SK-N-SH (cell line): Measurements from ENCODE around the gene AGT. TPM values are rescaled to one million over a fixed set of nuclear protein-coding genes. Genes with fewer than 3 reads are reported as not detected.

Experiments used
- CTCF ChIA-PET: fragments of 300-600, 350-600 bp; formaldehyde crosslinking; extraction: SDS; loops from one replicate; lab custom pipeline; 2021; lab: Yijun Ruan, JAX
- POLR2A ChIA-PET: fragments of 350-600 bp; sonication (Branson Sonifier 250); formaldehyde crosslinking; extraction: SDS; loops from one replicate; lab custom pipeline; 2020; ENCODE audit warnings: antibody characterized with exemption, inconsistent platforms; lab: Yijun Ruan, JAX
- DNase-seq: peaks from one replicate; pipeline ENCODE4 v3.0.0; 2012
- H2AFZ ChIP-seq: fragments of 200-600 bp; sonication (generic); 2 replicates; pipeline ENCODE4 v1.8.1; 2016; ENCODE audit warnings: antibody characterized with exemption, mild to moderate bottlenecking, low read depth
- H3F3A ChIP-seq: fragments of 200-600 bp; sonication (generic); replicated peaks from 2 replicates; pipeline ENCODE3; 2016; ENCODE audit warnings: antibody characterized with exemption, mild to moderate bottlenecking; ENCODE audit not compliant: insufficient read depth
- H3K27ac ChIP-seq, 2 experiments: fragments of 200-500 bp in 1 of 2; fragments of 200-600 bp in 1 of 2; sonication (Bioruptor generic) in 1 of 2; sonication (generic), shearing (Covaris generic) in 1 of 2; 2 replicates each; pipeline versions ENCODE4 v1.5.1 to v1.6.1; 2014 to 2016; ENCODE audit warnings: low read depth in 2 of 2, inconsistent platforms in 1 of 2, low read length in 1 of 2, mild to moderate bottlenecking in 1 of 2, mixed read lengths in 1 of 2
- H3K27me3 ChIP-seq: fragments of 200-600 bp; sonication (generic), shearing (Covaris generic); 2 replicates; pipeline ENCODE4 v1.6.1; 2016; ENCODE audit warnings: mixed run types; ENCODE audit not compliant: insufficient read depth
- H3K36me3 ChIP-seq, 2 experiments: fragments of 200-500 bp in 1 of 2; fragments of 200-600 bp in 1 of 2; sonication (Bioruptor generic) in 1 of 2; sonication (generic) in 1 of 2; replicated peaks in 1 of 2; 2 replicates each; pipeline versions ENCODE3 to v1.5.1; 2014 to 2016; ENCODE audit warnings: low read length in 1 of 2, mild to moderate bottlenecking in 1 of 2; ENCODE audit not compliant: insufficient read depth in 2 of 2, control insufficient read depth in 1 of 2
- H3K4me1 ChIP-seq, 2 experiments: fragments of 200-500 bp in 1 of 2; fragments of 200-600 bp in 1 of 2; sonication (Bioruptor generic) in 1 of 2; sonication (generic), shearing (Covaris generic) in 1 of 2; 2 replicates each; pipeline versions ENCODE4 v1.5.1 to v1.6.1; 2014 to 2016; ENCODE audit warnings: low read depth in 1 of 2, low read length in 1 of 2, mixed run types in 1 of 2; ENCODE audit not compliant: insufficient read depth in 2 of 2, control insufficient read depth in 1 of 2
- H3K4me2 ChIP-seq: fragments of 200-600 bp; sonication (generic), shearing (Covaris generic); 2 replicates; pipeline ENCODE4 v1.6.1; 2017; ENCODE audit warnings: mixed run types
- H3K4me3 ChIP-seq, 2 experiments: fragments of 200-500 bp in 1 of 2; fragments of 200-600 bp in 1 of 2; sonication (Bioruptor generic) in 1 of 2; sonication (generic), shearing (Covaris generic) in 1 of 2; 2 replicates each; pipeline versions ENCODE4 v1.5.1 to v1.8.1; 2014 to 2016; ENCODE audit warnings: low read depth in 2 of 2, inconsistent platforms in 1 of 2, low read length in 1 of 2, mild to moderate bottlenecking in 1 of 2, mixed read lengths in 1 of 2, moderate library complexity in 1 of 2
- H3K79me2 ChIP-seq: fragments of 200-600 bp; sonication (generic); 2 replicates; pipeline ENCODE4 v1.8.1; 2017; ENCODE audit warnings: mild to moderate bottlenecking; ENCODE audit not compliant: insufficient read depth
- H3K9ac ChIP-seq: fragments of 200-600 bp; sonication (generic); 2 replicates; pipeline ENCODE4 v1.6.1; 2017; ENCODE audit warnings: mixed run types
- H3K9me2 ChIP-seq: fragments of 200-600 bp; sonication (generic); 2 replicates; pipeline ENCODE4 v1.6.1; 2017; ENCODE audit warnings: mixed run types
- H3K9me3 ChIP-seq: fragments of 200-600 bp; sonication (generic); 2 replicates; pipeline ENCODE4 v1.6.1; 2017; ENCODE audit warnings: mixed run types, mild to moderate bottlenecking, moderate library complexity
- H4K20me1 ChIP-seq: fragments of 200-600 bp; sonication (generic); 2 replicates; pipeline ENCODE4 v1.6.1; 2017; ENCODE audit warnings: mild to moderate bottlenecking, mixed run types; ENCODE audit not compliant: insufficient read depth
- CHD2 ChIP-seq: fragments of 150-350 bp; IDR thresholded peaks from 2 replicates; pipeline ENCODE4 v1.6.1; 2018; ENCODE audit warnings: low read length; ENCODE audit not compliant: partially characterized antibody
- ELF1 ChIP-seq: IDR thresholded peaks from 2 replicates; pipeline ENCODE4 v1.4.0; 2012
- EZH2phosphoT487 ChIP-seq: fragments of 200-600 bp; sonication (generic); IDR thresholded peaks from 2 replicates; pipeline ENCODE4 v1.6.1; 2017; ENCODE audit warnings: low read depth, mixed run types, mild to moderate bottlenecking, antibody characterized with exemption, moderate library complexity, borderline replicate concordance
- FOXJ3 ChIP-seq: sonication (generic); formaldehyde crosslinking; IDR thresholded peaks from 2 replicates; pipeline ENCODE4 v1.5.1; 2020; ENCODE audit warnings: mild to moderate bottlenecking, missing genetic modification reagents
- FOXM1 ChIP-seq: IDR thresholded peaks from 2 replicates; pipeline ENCODE4 v1.4.0; 2012; ENCODE audit warnings: low read depth, mild to moderate bottlenecking
- IRF3 ChIP-seq: fragments of 150-350 bp; IDR thresholded peaks from 2 replicates; pipeline ENCODE4 v1.6.1; 2016; ENCODE audit warnings: mild to moderate bottlenecking, low read depth, low read length
- MAX ChIP-seq: IDR thresholded peaks from 2 replicates; pipeline ENCODE4 v1.4.0; 2012; ENCODE audit warnings: low read depth
- MEF2A ChIP-seq: IDR thresholded peaks from 2 replicates; pipeline ENCODE4 v1.4.0; 2012; ENCODE audit warnings: low read depth, borderline replicate concordance
- NRF1 ChIP-seq: IDR thresholded peaks from 2 replicates; pipeline ENCODE4 v1.6.1; 2012; ENCODE audit warnings: low read depth, mild to moderate bottlenecking, low read length
- RAD21 ChIP-seq: IDR thresholded peaks from 2 replicates; pipeline ENCODE4 v1.6.1; 2012; ENCODE audit warnings: mild to moderate bottlenecking, low read length
- RXRA ChIP-seq: IDR thresholded peaks from 2 replicates; pipeline ENCODE4 v1.4.0; 2012; ENCODE audit warnings: low read depth, mild to moderate bottlenecking, borderline replicate concordance
- SIN3A ChIP-seq: IDR thresholded peaks from 2 replicates; pipeline ENCODE4 v1.6.1; 2012; ENCODE audit warnings: low read depth, mild to moderate bottlenecking, low read length, moderate library complexity, borderline replicate concordance
- SMC3 ChIP-seq: IDR thresholded peaks from 2 replicates; pipeline ENCODE4 v1.6.1; 2012; ENCODE audit warnings: low read depth, low read length, improper control_type of control experiment
- TAF1 ChIP-seq: IDR thresholded peaks from 2 replicates; pipeline ENCODE4 v1.6.1; 2012; ENCODE audit warnings: low read depth, mild to moderate bottlenecking, low read length, moderate library complexity, borderline replicate concordance
- TCF12 ChIP-seq: IDR thresholded peaks from 2 replicates; pipeline ENCODE4 v1.4.0; 2012
- ZBTB33 ChIP-seq: IDR thresholded peaks from 2 replicates; pipeline ENCODE4 v1.4.0; 2012; ENCODE audit warnings: low read depth, borderline replicate concordance
- WGBS: methylation state at CpG from one replicate; pipeline ENCODE4 v1.1.6; 2017; ENCODE audit warnings: low lambda C conversion rate; 5-methylcytosine and 5-hydroxymethylcytosine counted together
- polyA plus RNA-seq, 3 experiments: library from polyadenylated mRNA; depleted of rRNA; stranded (reverse); fragments of >200 nt; gene quantifications; 2 replicates each; pipeline ENCODE4 v1.2.3, GENCODE V29; 2012

The AGT gene
- polyA plus RNA-seq, 1 of the 3 experiments (the other 2 are of a cell fraction), result 0.39 TPM

GRCh38 chr1:230747127-230747730 lies 33.3 kb upstream of the AGT start, which contains the start of gene CAPN9:
Gene CAPN9, plus strand, starts transcription at chr1:230747388. Its CDS starts 109 bp downstream, at chr1:230747497.
- H2AFZ ChIP-seq, result no peak within 1 kb of the TSS
- no peaks in the 10 kb centered on the region for H3F3A ChIP-seq
- peaks cover 0 to 18% of the 10 kb centered on the region in 2 experiments; a peak in 1 of 4 replicates for H3K4me1 ChIP-seq
- H3K79me2 ChIP-seq, result no peaks in the 10 kb centered on the region
- no peak within 1 kb of the TSS for H3K4me2 ChIP-seq
- H3K9me2 ChIP-seq, result no peaks in the 10 kb centered on the region
- H3K4me3 ChIP-seq, result no peak within 1 kb of the TSS
- no peaks in the 10 kb centered on the region for H3K36me3 ChIP-seq
- no peak within 1 kb of the TSS for H3K27ac ChIP-seq
- H3K27me3 ChIP-seq, result no peaks in the 10 kb centered on the region
- TF ChIP-seq EZH2phosphoT487 (no peak), TCF12 (no peak)
- TF ChIP-seq, all 33 proteins: peak for 0
- POLR2A ChIA-PET, result no interaction called here
- CTCF ChIA-PET, result interaction anchor here (0.8 to 1.1 kb wide), 2 partner anchors 50 to 105 kb away, joined by 3 read pairs; partner anchors contain the start of gene COG2
- Histone ChIP-seq H3K9ac (no peak within 1 kb of the TSS), H4K20me1 (no peaks in the 10 kb centered on the region), H3K9me3 (no peaks in the 10 kb centered on the region)
- DNase-seq, result no peak
- WGBS, result 65% methylated on average over 13 of the region's 14 CpGs

- Histone ChIP-seq H3F3A (no peaks in the 10 kb centered on the region), H3K9me3 (no peaks in the 10 kb centered on the region), H3K79me2 (no peaks in the 10 kb centered on the region), H3K27ac (no peak overlapping the region), H3K4me1 (peaks cover 0 to 14% of the 10 kb centered on the region in 2 experiments; a peak in 1 of 4 replicates), H3K27me3 (no peaks in the 10 kb centered on the region), H3K4me2 (no peak overlapping the region), H3K9ac (no peak overlapping the region), H3K36me3 (no peaks in the 10 kb centered on the region), H4K20me1 (no peaks in the 10 kb centered on the region), H3K4me3 (no peak overlapping the region), H2AFZ (no peak overlapping the region), H3K9me2 (no peaks in the 10 kb centered on the region)
- no peak for DNase-seq
- ChIA-PET POLR2A (no interaction called here), CTCF (no interaction called here)
- no peak for TF ChIP-seq FOXJ3 (CRISPR knock-in tag)
- no peak for TF ChIP-seq RXRA
- no peak for TF ChIP-seq RAD21
- no peak for TF ChIP-seq CHD2
- no peak for TF ChIP-seq MAX
- TF ChIP-seq FOXM1, result no peak
- no peak for TF ChIP-seq MEF2A
- TF ChIP-seq SMC3, result no peak
- no peak for TF ChIP-seq SIN3A
- TF ChIP-seq ZBTB33, result no peak
- no peak for TF ChIP-seq ELF1
- no peak for TF ChIP-seq EZH2phosphoT487
- no peak for TF ChIP-seq TAF1
- TF ChIP-seq NRF1, result no peak
- no peak for TF ChIP-seq IRF3
- WGBS, result 74% methylated on average over 4 of the region's 4 CpGs
Observed at GRCh38 chr1:230746617-230747016, 32.7 kb upstream of the AGT start.
